B cell (primary cell): ENCODE results near the gene CLASP2. TPM values are rescaled to one million over a fixed set of nuclear protein-coding genes. Genes with fewer than 3 reads are reported as not detected.

Source experiments
- ATAC-seq: fragments of 200-7000 bp; cut with Tn5 transposase; one replicate; pipeline ENCODE4 v1.10.0; 2021; ENCODE audit warnings: low read depth, mild to moderate bottlenecking, moderate number of reproducible peaks, moderate library complexity
- CTCF ChIA-PET: fragments of 350-600 bp; sonication (Branson Sonifier 250); formaldehyde crosslinking; loops from one replicate; lab custom pipeline; 2021; ENCODE audit warnings: antibody characterized with exemption, inconsistent platforms; lab: Charles Lee
- POLR2A ChIA-PET: fragments of 350-600 bp; sonication (Branson Sonifier 250); formaldehyde crosslinking; loops from one replicate; lab custom pipeline; 2021; ENCODE audit warnings: antibody characterized with exemption; lab: Charles Lee
- DNase-seq: peaks from one replicate; pipeline ENCODE4 v3.0.0; 2013
- H2AFZ ChIP-seq: 2 replicates; pipeline ENCODE4 v1.6.1; 2012; ENCODE audit warnings: mild to moderate bottlenecking, low read depth, low read length; ENCODE audit not compliant: insufficient read depth, poor library complexity, severe bottlenecking
- H3K27ac ChIP-seq, 2 donors: 1 replicate in 1 of 2; 2 replicates in 1 of 2; pipeline ENCODE4 v1.5.1; 2012 to 2013; ENCODE audit warnings: low read length in 2 of 2, mild to moderate bottlenecking in 2 of 2, moderate library complexity in 1 of 2
- H3K27me3 ChIP-seq, 4 experiments: fragments of 200-600 bp in 1 of 4; sonication (generic) in 1 of 4; replicated peaks in 1 of 4; 1 replicate in 2 of 4; 2 replicates in 2 of 4; pipeline versions ENCODE4 v1.6.1 to v1.7.0; 2013 to 2016; ENCODE audit warnings: low read length in 3 of 4, mild to moderate bottlenecking in 2 of 4, mixed read lengths in 1 of 4, moderate library complexity in 1 of 4; ENCODE audit not compliant: insufficient read depth in 4 of 4, control insufficient read depth in 3 of 4; ENCODE audit errors: control extremely low read depth in 1 of 4
- H3K36me3 ChIP-seq, 2 experiments: replicated peaks in 1 of 2; 1 replicate in 1 of 2; 2 replicates in 1 of 2; pipeline versions ENCODE4 v1.6.1 to v1.7.1; 2013; ENCODE audit warnings: low read length in 1 of 2; ENCODE audit not compliant: insufficient read depth in 2 of 2, control insufficient read depth in 1 of 2; ENCODE audit errors: control extremely low read depth in 1 of 2, extremely low read depth in 1 of 2
- H3K4me1 ChIP-seq, 2 donors: fragments of 200-600 bp in 1 of 2; sonication (generic) in 1 of 2; 1 replicate in 1 of 2; 2 replicates in 1 of 2; pipeline versions ENCODE4 v1.5.1 to v1.6.1; 2013 to 2017; ENCODE audit warnings: low read length in 2 of 2; ENCODE audit not compliant: control insufficient read depth in 2 of 2, insufficient read depth in 2 of 2
- H3K4me2 ChIP-seq: replicated peaks from 2 replicates; pipeline ENCODE3; 2012; ENCODE audit warnings: mild to moderate bottlenecking, low read depth, low read length; ENCODE audit not compliant: poor library complexity, severe bottlenecking
- H3K4me3 ChIP-seq, 5 experiments: fragments of 200-600 bp in 1 of 5; sonication (generic) in 1 of 5; 1 replicate in 3 of 5; 2 replicates in 2 of 5; pipeline versions ENCODE4 v1.5.1 to v1.7.0; 2011 to 2016; ENCODE audit warnings: low read length in 4 of 5, mild to moderate bottlenecking in 4 of 5, low read depth in 2 of 5, control low read depth in 1 of 5, moderate library complexity in 1 of 5; ENCODE audit not compliant: insufficient read depth in 1 of 5; ENCODE audit errors: control extremely low read depth in 1 of 5, extremely low read depth in 1 of 5
- H3K79me2 ChIP-seq: fragments of 200-600 bp; sonication (generic); one replicate; pipeline ENCODE4 v1.6.0; 2016; ENCODE audit warnings: low read length; ENCODE audit not compliant: control insufficient read depth, insufficient read depth
- H3K9ac ChIP-seq: fragments of 200-600 bp; sonication (generic); 2 replicates; pipeline ENCODE4 v1.6.1; 2017; ENCODE audit warnings: mild to moderate bottlenecking, low read length, moderate library complexity
- H3K9me3 ChIP-seq, 3 donors: one replicate each; pipeline versions ENCODE4 v1.6.1 to v1.7.1; 2013; ENCODE audit warnings: low read length in 2 of 3; ENCODE audit not compliant: control insufficient read depth in 2 of 3, insufficient read depth in 1 of 3; ENCODE audit errors: control extremely low read depth in 1 of 3
- H4K20me1 ChIP-seq: 2 replicates; pipeline ENCODE4 v1.6.0; 2012; ENCODE audit warnings: mild to moderate bottlenecking, low read length; ENCODE audit not compliant: insufficient read depth, control insufficient read depth, poor library complexity, severe bottlenecking
- H3K27ac Mint-ChIP-seq: one replicate; pipeline ENCODE4 v1.8.0; 2021; ENCODE audit warnings: mixed read lengths
- H3K27me3 Mint-ChIP-seq: one replicate; pipeline ENCODE4 v1.8.0; 2021; ENCODE audit warnings: mixed read lengths
- H3K4me1 Mint-ChIP-seq: one replicate; pipeline ENCODE4 v1.8.0; 2021; ENCODE audit warnings: mixed read lengths
- H3K4me3 Mint-ChIP-seq: one replicate; pipeline ENCODE4 v1.8.0; 2021; ENCODE audit warnings: mixed read lengths
- H3K9me3 Mint-ChIP-seq: one replicate; pipeline ENCODE4 v1.8.0; 2022; ENCODE audit warnings: mixed read lengths; ENCODE audit not compliant: insufficient read depth
- CTCF ChIP-seq: fragments of 200-600 bp; IDR thresholded peaks from one replicate; pipeline ENCODE4 v1.8.0; 2022; ENCODE audit warnings: antibody characterized with exemption, mild to moderate bottlenecking
- EZH2 ChIP-seq: IDR thresholded peaks from 2 replicates; pipeline ENCODE4 v1.6.1; 2012; ENCODE audit warnings: borderline replicate concordance, low read depth, mild to moderate bottlenecking, moderate library complexity, low read length; ENCODE audit not compliant: insufficient read depth, poor library complexity, severe bottlenecking
- WGBS: methylation state at CpG from one replicate; pipeline ENCODE4 v1.1.5; 2013; ENCODE audit warnings: missing lambda C conversion rate; ENCODE audit not compliant: insufficient coverage; 5-methylcytosine and 5-hydroxymethylcytosine counted together
- intact Hi-C: fragments of 100-400 bp; cut with micrococcal nuclease; formaldehyde crosslinking; loops from one replicate; pipeline ENCODE4 v1.10.0; 2022
- polyA plus RNA-seq: library from polyadenylated mRNA; depleted of rRNA; stranded (reverse); fragments of >200 nt; gene quantifications from 2 replicates; pipeline ENCODE4 v1.2.3, GENCODE V29; 2012
- total RNA-seq, 2 donors: library from RNA; stranded (reverse); fragments of 120-200 nt in 1 of 2; gene quantifications; 1 replicate in 1 of 2; 2 replicates in 1 of 2; pipeline versions ENCODE4 v1.2.3 to v1.2.4, GENCODE V29; 2013 to 2022

CLASP2 gene
- total and polyA plus RNA-seq, 2 donors (not counting 1 experiment from before 2014, with no cell fraction given): 10.7 to 109 TPM

GRCh38 chr3:33690341-33690740 is 27.7 kb downstream of the CLASP2 start:
- WGBS: 100% methylated on average over 1 of the region's 2 CpGs
- POLR2A ChIA-PET: no interaction called here
- H3K9ac ChIP-seq: no peak overlapping the region
- no peak for ATAC-seq
- no peak overlapping the region for H3K27ac Mint-ChIP-seq
- no peaks in the 10 kb centered on the region for H3K27me3 ChIP-seq
- no peak for DNase-seq
- H3K36me3 ChIP-seq: peaks cover 6 to 12% of the 10 kb centered on the region in 2 experiments
- no peak overlapping the region for H3K4me3 Mint-ChIP-seq
- no peak overlapping the region for H2AFZ ChIP-seq
- H3K4me1 Mint-ChIP-seq: no peaks in the 10 kb centered on the region
- no peaks in the 10 kb centered on the region for H3K27me3 Mint-ChIP-seq
- H3K27ac ChIP-seq: no peak overlapping the region
- TF ChIP-seq EZH2 (no peak), CTCF (no peak)
- no peaks in the 10 kb centered on the region for H3K4me1 ChIP-seq
- H3K9me3 Mint-ChIP-seq: no peaks in the 10 kb centered on the region
- CTCF ChIA-PET: interaction anchor here (3.2 kb wide), 1 partner anchor 97 kb away, joined by 9 read pairs; no protein-coding TSS in a partner anchor
- H3K4me3 ChIP-seq: no peak overlapping the region
- peaks cover 2% of the 10 kb centered on the region for H4K20me1 ChIP-seq
- no peaks in the 10 kb centered on the region for H3K79me2 ChIP-seq
- H3K4me2 ChIP-seq: no peak overlapping the region
- intact Hi-C loops: no loop called here
- H3K9me3 ChIP-seq: no peaks in the 10 kb centered on the region

- Mint-ChIP-seq H3K4me1 (no peaks in the 10 kb centered on the region), H3K4me3 (no peak overlapping the region), H3K9me3 (no peaks in the 10 kb centered on the region), H3K27ac (no peak overlapping the region), H3K27me3 (no peaks in the 10 kb centered on the region)
- intact Hi-C loops: no loop called here
- H3K4me2 ChIP-seq: no peak overlapping the region
- no peak overlapping the region for H3K27ac ChIP-seq
- H3K4me3 ChIP-seq: no peak overlapping the region
- no peak overlapping the region for H3K9ac ChIP-seq
- ChIA-PET POLR2A (no interaction called here), CTCF (no interaction called here)
- no peak for DNase-seq
- H3K27me3 ChIP-seq: no peaks in the 10 kb centered on the region
- TF ChIP-seq CTCF (no peak), EZH2 (no peak)
- H3K36me3 ChIP-seq: peaks cover 7 to 21% of the 10 kb centered on the region in 2 experiments
- no CpG with 5 or more reads among the region's 1 CpG for WGBS
- no peaks in the 10 kb centered on the region for H4K20me1 ChIP-seq
- no peak overlapping the region for H2AFZ ChIP-seq
- ATAC-seq: no peak
- H3K9me3 ChIP-seq: no peaks in the 10 kb centered on the region
- no peaks in the 10 kb centered on the region for H3K4me1 ChIP-seq
- H3K79me2 ChIP-seq: no peaks in the 10 kb centered on the region
Measured at GRCh38 chr3:33687406-33688010, 30.5 kb downstream of the CLASP2 start.
